Lower lobe of right lung (tissue), 2 donors: Measurements from ENCODE around the gene HYLS1. TPM values are rescaled to one million over a fixed set of nuclear protein-coding genes. Genes with fewer than 3 reads are reported as not detected.
A peak's percentile ranks its signal among the peaks of the same experiment; 100 is the strongest.

Experiments used
- ATAC-seq, 2 donors: fragments of 200-7000 bp; cut with Tn5 transposase; one replicate each; pipeline ENCODE4 v1.9.1; 2020 to 2022; ENCODE audit warnings: mild to moderate bottlenecking in 2 of 2, moderate library complexity in 2 of 2
- DNase-seq: peaks from one replicate; pipeline ENCODE4 v3.0.0-alpha.2; 2020
- H3K27ac ChIP-seq: fragments of 200-600 bp; one replicate; pipeline ENCODE4 v1.8.0; 2022
- H3K27me3 ChIP-seq: fragments of 200-600 bp; one replicate; pipeline ENCODE4 v1.8.0; 2022; ENCODE audit warnings: low read depth
- H3K36me3 ChIP-seq: fragments of 200-600 bp; one replicate; pipeline ENCODE4 v1.8.0; 2022; ENCODE audit warnings: mild to moderate bottlenecking
- H3K4me1 ChIP-seq: fragments of 200-600 bp; one replicate; pipeline ENCODE4 v1.8.0; 2022
- H3K4me3 ChIP-seq: fragments of 200-600 bp; one replicate; pipeline ENCODE4 v1.8.0; 2022; ENCODE audit warnings: mild to moderate bottlenecking
- H3K9me3 ChIP-seq: fragments of 200-600 bp; one replicate; pipeline ENCODE4 v1.8.0; 2022
- intact Hi-C: fragments of 100-400 bp; cut with DNase I; formaldehyde crosslinking; loops from one replicate; pipeline ENCODE4 v1.11.0; 2022
- total RNA-seq: library from RNA; stranded (reverse); fragmentation: NEBNext Ultra II Directional; extraction: Animal tissue kit (Norgen Biotek cat#: 25700); gene quantifications from one replicate; pipeline ENCODE4 v1.2.1, GENCODE V29; 2021
- TF ChIP-seq, protein P1 (sequence below): fragments of 200-600 bp; IDR thresholded peaks from one replicate; pipeline ENCODE4 v1.8.0; 2022; ENCODE audit warnings: antibody characterized with exemption, mild to moderate bottlenecking
- donor health status: DM: no; HTN: yes; CAD: no; lungs with severe emphysema.

HYLS1 gene
- total RNA-seq, 1 donor from 2014 or later = 4.5 TPM

DNA sequence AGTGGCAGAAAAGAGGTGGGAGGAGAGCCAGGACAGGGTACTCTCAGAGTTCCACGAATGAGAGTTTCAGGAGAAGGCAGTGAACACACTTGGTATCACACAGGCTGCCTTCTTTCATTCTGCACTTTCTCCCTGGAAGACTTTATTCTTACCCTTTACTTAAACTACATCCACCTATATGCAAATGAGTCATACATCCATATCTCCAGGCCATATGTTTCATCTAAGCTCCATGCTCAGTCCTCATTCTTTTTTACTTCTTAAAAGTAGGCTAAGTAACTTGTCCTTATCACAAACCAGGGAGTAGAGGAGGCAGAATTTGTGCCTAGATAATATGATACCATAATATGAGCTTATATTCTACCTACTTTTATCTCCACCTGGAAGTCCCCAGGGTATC is 6.2 kb upstream of the HYLS1 start:
- H3K4me1 ChIP-seq = no peaks in the 10 kb centered on the region
- H3K36me3 ChIP-seq = no peaks in the 10 kb centered on the region
- H3K4me3 ChIP-seq = no peak overlapping the region
- no peaks in the 10 kb centered on the region for H3K27me3 ChIP-seq
- intact Hi-C loops = no loop called here
- DNase-seq = no peak
- no peak overlapping the region for H3K27ac ChIP-seq
- H3K9me3 ChIP-seq = no peaks in the 10 kb centered on the region
- no peak for ATAC-seq
- TF ChIP-seq, protein P1, sequence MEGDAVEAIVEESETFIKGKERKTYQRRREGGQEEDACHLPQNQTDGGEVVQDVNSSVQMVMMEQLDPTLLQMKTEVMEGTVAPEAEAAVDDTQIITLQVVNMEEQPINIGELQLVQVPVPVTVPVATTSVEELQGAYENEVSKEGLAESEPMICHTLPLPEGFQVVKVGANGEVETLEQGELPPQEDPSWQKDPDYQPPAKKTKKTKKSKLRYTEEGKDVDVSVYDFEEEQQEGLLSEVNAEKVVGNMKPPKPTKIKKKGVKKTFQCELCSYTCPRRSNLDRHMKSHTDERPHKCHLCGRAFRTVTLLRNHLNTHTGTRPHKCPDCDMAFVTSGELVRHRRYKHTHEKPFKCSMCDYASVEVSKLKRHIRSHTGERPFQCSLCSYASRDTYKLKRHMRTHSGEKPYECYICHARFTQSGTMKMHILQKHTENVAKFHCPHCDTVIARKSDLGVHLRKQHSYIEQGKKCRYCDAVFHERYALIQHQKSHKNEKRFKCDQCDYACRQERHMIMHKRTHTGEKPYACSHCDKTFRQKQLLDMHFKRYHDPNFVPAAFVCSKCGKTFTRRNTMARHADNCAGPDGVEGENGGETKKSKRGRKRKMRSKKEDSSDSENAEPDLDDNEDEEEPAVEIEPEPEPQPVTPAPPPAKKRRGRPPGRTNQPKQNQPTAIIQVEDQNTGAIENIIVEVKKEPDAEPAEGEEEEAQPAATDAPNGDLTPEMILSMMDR = no peak

DNA sequence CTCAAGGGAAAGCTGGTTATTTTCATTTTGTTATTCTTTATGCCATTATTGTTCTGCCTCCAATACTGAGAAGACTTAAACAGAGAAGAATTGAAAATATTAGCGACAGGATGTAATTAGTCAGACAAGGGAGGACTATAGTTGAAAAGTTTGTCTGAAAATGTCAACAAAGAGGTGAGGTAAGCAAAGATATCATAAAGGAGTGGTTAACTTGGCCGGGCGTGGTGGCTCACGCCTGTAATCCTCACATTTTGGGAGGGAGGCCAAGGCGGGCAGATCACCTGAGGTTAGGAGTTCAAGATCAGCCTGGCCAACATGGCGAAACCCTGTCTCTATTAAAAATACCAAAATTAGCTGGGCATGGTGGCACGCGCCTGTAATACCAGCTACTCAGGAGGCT is 4.1 kb upstream of the HYLS1 start:
- Histone ChIP-seq H3K27ac (no peak overlapping the region), H3K9me3 (no peaks in the 10 kb centered on the region), H3K4me3 (no peak overlapping the region), H3K4me1 (peaks cover 3% of the 10 kb centered on the region), H3K27me3 (no peaks in the 10 kb centered on the region), H3K36me3 (no peaks in the 10 kb centered on the region)
- ATAC-seq = no peak
- intact Hi-C loops = no loop called here
- DNase-seq = no peak
- TF ChIP-seq, protein P1 = no peak

DNA sequence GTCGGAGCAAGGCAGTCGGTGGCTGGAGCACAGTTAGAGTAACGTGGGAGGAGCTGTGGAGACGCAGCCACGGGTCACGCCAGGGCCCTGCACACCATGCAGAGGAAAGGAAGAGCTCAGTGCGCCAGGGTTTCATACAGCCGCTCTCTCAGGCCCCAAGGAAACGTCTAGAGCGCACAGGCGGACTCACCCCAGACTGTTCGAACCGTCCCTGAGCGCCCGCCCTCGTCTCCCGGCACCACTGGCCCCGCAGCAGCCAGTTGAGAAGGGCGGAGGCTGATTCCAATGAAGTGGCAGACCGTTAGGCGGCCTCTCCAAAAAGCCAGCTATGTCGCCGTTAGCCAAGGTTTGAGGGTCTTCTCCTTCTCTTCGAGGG is 483 bp upstream of the HYLS1 start:
- peak; percentile 67 for DNase-seq
- intact Hi-C loops = no loop called here
- peak; percentile 55 to 61 for ATAC-seq
- H3K36me3 ChIP-seq = peaks cover 2% of the 10 kb centered on the region
- TF ChIP-seq, protein P1 = no peak
- H3K9me3 ChIP-seq = no peaks in the 10 kb centered on the region
- H3K27me3 ChIP-seq = no peaks in the 10 kb centered on the region
- peaks cover 10% of the 10 kb centered on the region for H3K4me1 ChIP-seq
- H3K27ac ChIP-seq = peak overlapping the region; percentile 96
- peak overlapping the region; percentile 88 for H3K4me3 ChIP-seq

DNA sequence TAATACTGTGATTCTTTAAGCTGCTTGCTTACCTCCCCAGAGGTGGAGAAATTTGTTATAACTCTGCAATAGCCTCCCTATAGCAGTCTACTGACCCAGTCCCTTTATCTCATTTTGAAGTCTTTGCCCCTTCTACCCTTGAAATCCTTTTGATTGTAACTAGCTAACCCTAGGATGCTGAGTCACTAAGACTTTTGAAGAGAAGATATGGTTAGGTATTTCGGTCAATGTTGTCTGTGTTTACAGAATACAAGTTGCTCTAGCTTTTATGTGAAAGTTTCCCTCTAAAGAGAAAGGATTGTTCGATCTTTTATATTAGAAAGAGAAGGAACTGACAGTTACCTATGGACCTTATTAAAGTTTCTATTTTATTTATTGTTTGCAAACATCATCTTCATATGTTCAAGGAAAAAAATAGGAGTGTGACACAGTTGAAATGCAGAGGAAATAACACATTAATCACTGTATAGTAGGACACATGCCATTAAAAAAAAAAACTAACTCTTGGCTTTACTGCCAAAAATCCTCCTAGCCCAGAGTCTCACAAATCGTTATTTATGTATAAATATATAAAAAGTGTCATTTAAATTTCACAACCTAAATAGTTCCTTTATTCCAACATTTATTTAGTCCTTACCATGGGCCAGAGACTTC is 3.1 kb downstream of the HYLS1 start:
- no peak overlapping the region for H3K27ac ChIP-seq
- ATAC-seq = no peak

DNA sequence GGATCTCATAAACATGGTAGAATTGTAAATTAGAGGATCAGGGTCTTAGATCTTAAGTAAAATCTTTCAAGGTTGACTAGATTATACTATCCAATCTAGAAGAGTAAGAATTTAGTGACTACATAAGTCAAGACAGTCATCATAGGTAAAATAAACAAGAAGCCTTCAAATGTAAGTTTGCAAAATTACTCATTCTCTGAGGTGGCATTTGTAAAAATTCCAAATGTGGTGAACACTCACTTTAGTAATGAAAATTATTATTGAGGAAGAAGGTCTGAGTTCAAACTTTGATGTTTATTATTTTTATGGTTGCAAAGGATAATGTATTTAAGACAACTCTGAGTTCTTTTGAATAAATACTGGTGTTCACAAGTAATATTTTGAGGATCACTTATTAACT is 4.6 kb downstream of the HYLS1 start:
- no peak overlapping the region for H3K4me3 ChIP-seq
- no peaks in the 10 kb centered on the region for H3K27me3 ChIP-seq
- no peak overlapping the region for H3K27ac ChIP-seq
- intact Hi-C loops = no loop called here
- H3K36me3 ChIP-seq = peaks cover 47% of the 10 kb centered on the region
- DNase-seq (no peak), ATAC-seq (no peak)
- TF ChIP-seq, protein P1 = no peak
- peaks cover 10% of the 10 kb centered on the region for H3K4me1 ChIP-seq
- H3K9me3 ChIP-seq = no peaks in the 10 kb centered on the region

More for the DNA sequence above, 3.1 kb downstream of the HYLS1 start:
- no peaks in the 10 kb centered on the region for H3K27me3 ChIP-seq
- no peaks in the 10 kb centered on the region for H3K9me3 ChIP-seq
- intact Hi-C loops = no loop called here
- peaks cover 38% of the 10 kb centered on the region for H3K36me3 ChIP-seq
- DNase-seq = no peak
- TF ChIP-seq, protein P1 = no peak
- H3K4me1 ChIP-seq = peaks cover 10% of the 10 kb centered on the region
- no peak overlapping the region for H3K4me3 ChIP-seq
